HepG2 (cell line): ENCODE data around the gene DPP7. TPM values are rescaled to one million over a fixed set of nuclear protein-coding genes. Genes with fewer than 3 reads are reported as not detected.
A peak's percentile ranks its signal among the peaks of the same experiment; 100 is the strongest.

Experiments used
- ARNT ChIP-seq: fragments of 450-650 bp; IDR thresholded peaks from 2 replicates; pipeline ENCODE4 v1.6.1; 2017
- ASH2L ChIP-seq: fragments of 300-600, 200-600 bp; sonication (generic); IDR thresholded peaks from 2 replicates; pipeline ENCODE4 v1.7.0; 2017; ENCODE audit warnings: low read depth, mild to moderate bottlenecking, moderate library complexity, mixed read lengths, low read length; ENCODE audit not compliant: insufficient read length
- KLF16 ChIP-seq, 2 experiments: sonication (generic) in 1 of 2; formaldehyde crosslinking in 1 of 2; IDR thresholded peaks; 2 replicates each; pipeline versions ENCODE4 v1.6.1 to v1.8.0; 2016 to 2023; ENCODE audit warnings: missing genetic modification reagents in 2 of 2, missing compliant biosample characterization in 1 of 2
- MEIS1 ChIP-seq: sonication (generic); formaldehyde crosslinking; IDR thresholded peaks from 2 replicates; pipeline ENCODE4 v1.9.0; 2021; ENCODE audit warnings: mild to moderate bottlenecking, missing genetic modification reagents, moderate library complexity, borderline replicate concordance
- SKI ChIP-seq: fragments of 450-650 bp; IDR thresholded peaks from one replicate; pipeline ENCODE4 v1.6.1; 2018; ENCODE audit warnings: mild to moderate bottlenecking; ENCODE audit not compliant: partially characterized antibody
- SUZ12 ChIP-seq: fragments of 150-350 bp; IDR thresholded peaks from 2 replicates; pipeline ENCODE4 v1.6.1; 2014; ENCODE audit warnings: low read depth, low read length
- TARDBP ChIP-seq: sonication (generic); formaldehyde crosslinking; IDR thresholded peaks from 2 replicates; pipeline ENCODE4 v1.8.0; 2022; ENCODE audit warnings: mild to moderate bottlenecking, missing genetic modification reagents
- ZNF10 ChIP-seq: sonication (generic); formaldehyde crosslinking; IDR thresholded peaks from 2 replicates; pipeline ENCODE4 v1.4.0; 2020; ENCODE audit warnings: mild to moderate bottlenecking, low read depth, missing genetic modification reagents, borderline replicate concordance
- ZNF253 ChIP-seq: sonication (generic); formaldehyde crosslinking; IDR thresholded peaks from 2 replicates; pipeline ENCODE4 v1.8.0; 2022; ENCODE audit warnings: mild to moderate bottlenecking, missing genetic modification reagents, borderline replicate concordance
- ZNF335 ChIP-seq: sonication (generic); formaldehyde crosslinking; IDR thresholded peaks from 2 replicates; pipeline ENCODE4 v1.4.0; 2020; ENCODE audit warnings: missing genetic modification reagents
- ZNF446 ChIP-seq: sonication (generic); formaldehyde crosslinking; IDR thresholded peaks from 2 replicates; pipeline ENCODE4 v1.5.0; 2020; ENCODE audit warnings: mild to moderate bottlenecking, missing genetic modification reagents
- ZNF569 ChIP-seq: sonication (generic); formaldehyde crosslinking; IDR thresholded peaks from 2 replicates; pipeline ENCODE4 v1.5.0; 2020; ENCODE audit warnings: mild to moderate bottlenecking, missing genetic modification reagents, moderate library complexity, borderline replicate concordance
- polyA plus RNA-seq, 8 experiments: library from polyadenylated mRNA; depleted of rRNA in 3 of 8; stranded (reverse) in 7 of 8; unstranded in 1 of 8; fragments of >200 nt; fragmentation: Illumina TruSeq in 4 of 8; extraction: Trizol in 4 of 8; gene quantifications; 2 replicates each; pipeline versions ENCODE4 v1.2.1 to v1.2.3, GENCODE V29; 2011 to 2016; ENCODE audit warnings: low read depth in 4 of 8, missing spikeins in 1 of 8, mixed read lengths in 1 of 8; ENCODE audit not compliant: insufficient read depth in 1 of 8
- total RNA-seq, 5 experiments: library from RNA; depleted of rRNA; stranded (reverse); fragments of >200 nt; fragmentation: Illumina TruSeq; extraction: Trizol; gene quantifications; 2 replicates each; pipeline ENCODE4 v1.2.3, GENCODE V29; 2016; ENCODE audit warnings: low read depth in 1 of 5
- TF ChIP-seq, protein P1 (sequence below): sonication (generic); formaldehyde crosslinking; conservative IDR thresholded peaks from 2 replicates; pipeline ENCODE4 v1.4.0; 2020; ENCODE audit warnings: missing genetic modification reagents
- TF ChIP-seq, protein P2 (sequence below): sonication (generic); formaldehyde crosslinking; IDR thresholded peaks from 2 replicates; pipeline ENCODE4 v1.8.0; 2022; ENCODE audit warnings: missing genetic modification reagents, mild to moderate bottlenecking, inconsistent platforms, borderline replicate concordance
- TF ChIP-seq, protein P3 (sequence below): sonication (generic); formaldehyde crosslinking; IDR thresholded peaks from 2 replicates; pipeline ENCODE4 v1.9.0; 2021; ENCODE audit warnings: missing genetic modification reagents, borderline replicate concordance
- TF ChIP-seq, protein P4 (sequence below): sonication (generic); formaldehyde crosslinking; IDR thresholded peaks from 2 replicates; pipeline ENCODE4 v1.5.0; 2020; ENCODE audit warnings: missing genetic modification reagents
- TF ChIP-seq, protein P5 (sequence below), 2 experiments: sonication (generic) in 1 of 2; formaldehyde crosslinking in 1 of 2; IDR thresholded peaks; 2 replicates each; pipeline versions ENCODE4 v1.4.0 to v1.6.1; 2016 to 2020; ENCODE audit warnings: borderline replicate concordance in 1 of 2, low read depth in 1 of 2, mild to moderate bottlenecking in 1 of 2, missing genetic modification reagents in 1 of 2

Gene DPP7
- total and polyA plus RNA-seq, 2 of the 13 experiments (the other 11 are each of a cell fraction or from before 2014, with no cell fraction given): 1.2 to 4.5 TPM

DNA sequence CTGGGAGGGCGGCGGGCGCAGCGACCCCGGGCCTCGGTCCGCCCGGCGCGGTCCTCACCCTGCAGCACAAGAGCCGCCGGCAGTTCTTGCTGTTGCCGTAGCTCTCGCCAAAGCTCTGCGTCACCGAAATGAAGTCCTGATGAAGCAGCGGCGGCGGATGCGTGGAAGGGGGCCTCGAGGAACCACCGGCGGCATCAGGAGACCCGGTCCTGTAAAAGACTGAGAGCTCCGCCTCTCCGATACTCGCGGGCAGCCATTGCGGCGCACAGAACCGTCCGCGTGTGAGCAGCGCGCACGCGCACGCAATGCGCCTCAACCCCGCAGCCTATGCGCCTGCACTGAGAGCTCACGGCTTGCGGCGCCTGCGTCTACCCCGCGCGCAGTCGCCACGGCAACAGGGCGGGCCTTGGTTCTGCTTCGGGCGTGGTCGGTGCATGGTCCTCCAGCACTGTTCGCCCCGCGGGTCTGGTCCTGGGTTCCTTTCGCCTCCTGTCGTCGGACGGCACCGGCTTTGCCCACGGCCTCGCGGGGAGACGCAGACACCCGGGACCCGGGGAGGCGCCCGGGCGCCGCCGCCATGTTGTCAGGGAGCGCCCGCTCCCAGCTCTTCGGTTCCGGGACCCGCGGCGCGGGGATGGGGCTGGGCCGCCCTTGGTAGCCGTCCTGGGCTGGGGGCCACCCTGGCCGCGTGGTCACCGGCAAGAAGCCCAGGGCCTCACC lies 15.1 kb upstream of the DPP7 start (continued):
- TF ChIP-seq ZNF10 (CRISPR knock-in tag) (0 out of 2 replicates have a peak, but pooled peaks have one; percentile 59), TARDBP (0 out of 2 replicates have a peak, but pooled peaks have one; percentile 47), MEIS1 (CRISPR knock-in tag) (peak; percentile 39; the same call in 1 of the 2 replicates), SUZ12 (no peak), KLF16 (CRISPR knock-in tag; IDR thresholded peaks at IDR 0.05) (no peak; a peak in 1 of 4 replicates), ZNF335 (CRISPR knock-in tag) (no peak), ZNF253 (CRISPR knock-in tag) (no peak; the same call in 1 of the 2 replicates), SKI (no peak), ARNT (no peak), ZNF446 (CRISPR knock-in tag) (no peak; the same call in none of the 2 replicates), ZNF569 (CRISPR knock-in tag) (no peak), ASH2L (no peak)
- TF ChIP-seq, protein P1, sequence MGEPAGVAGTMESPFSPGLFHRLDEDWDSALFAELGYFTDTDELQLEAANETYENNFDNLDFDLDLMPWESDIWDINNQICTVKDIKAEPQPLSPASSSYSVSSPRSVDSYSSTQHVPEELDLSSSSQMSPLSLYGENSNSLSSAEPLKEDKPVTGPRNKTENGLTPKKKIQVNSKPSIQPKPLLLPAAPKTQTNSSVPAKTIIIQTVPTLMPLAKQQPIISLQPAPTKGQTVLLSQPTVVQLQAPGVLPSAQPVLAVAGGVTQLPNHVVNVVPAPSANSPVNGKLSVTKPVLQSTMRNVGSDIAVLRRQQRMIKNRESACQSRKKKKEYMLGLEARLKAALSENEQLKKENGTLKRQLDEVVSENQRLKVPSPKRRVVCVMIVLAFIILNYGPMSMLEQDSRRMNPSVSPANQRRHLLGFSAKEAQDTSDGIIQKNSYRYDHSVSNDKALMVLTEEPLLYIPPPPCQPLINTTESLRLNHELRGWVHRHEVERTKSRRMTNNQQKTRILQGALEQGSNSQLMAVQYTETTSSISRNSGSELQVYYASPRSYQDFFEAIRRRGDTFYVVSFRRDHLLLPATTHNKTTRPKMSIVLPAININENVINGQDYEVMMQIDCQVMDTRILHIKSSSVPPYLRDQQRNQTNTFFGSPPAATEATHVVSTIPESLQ (CRISPR knock-in tag): no peak
- TF ChIP-seq, protein P2, sequence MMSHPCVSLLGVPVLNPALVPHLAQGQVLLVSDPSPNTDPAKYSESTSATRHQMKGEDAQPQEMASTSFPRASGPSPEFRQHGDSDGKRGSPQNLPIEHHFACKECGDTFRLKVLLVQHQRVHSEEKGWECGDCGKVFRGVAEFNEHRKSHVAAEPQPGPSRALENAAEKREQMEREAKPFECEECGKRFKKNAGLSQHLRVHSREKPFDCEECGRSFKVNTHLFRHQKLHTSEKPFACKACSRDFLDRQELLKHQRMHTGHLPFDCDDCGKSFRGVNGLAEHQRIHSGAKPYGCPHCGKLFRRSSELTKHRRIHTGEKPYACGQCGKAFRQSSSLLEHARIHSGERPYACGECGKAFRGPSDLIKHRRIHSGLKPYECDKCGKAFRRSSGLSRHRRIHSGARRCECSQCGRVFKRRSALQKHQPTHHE (CRISPR knock-in tag): no peak; the same call in 1 of the 2 replicates
- TF ChIP-seq, protein P3, sequence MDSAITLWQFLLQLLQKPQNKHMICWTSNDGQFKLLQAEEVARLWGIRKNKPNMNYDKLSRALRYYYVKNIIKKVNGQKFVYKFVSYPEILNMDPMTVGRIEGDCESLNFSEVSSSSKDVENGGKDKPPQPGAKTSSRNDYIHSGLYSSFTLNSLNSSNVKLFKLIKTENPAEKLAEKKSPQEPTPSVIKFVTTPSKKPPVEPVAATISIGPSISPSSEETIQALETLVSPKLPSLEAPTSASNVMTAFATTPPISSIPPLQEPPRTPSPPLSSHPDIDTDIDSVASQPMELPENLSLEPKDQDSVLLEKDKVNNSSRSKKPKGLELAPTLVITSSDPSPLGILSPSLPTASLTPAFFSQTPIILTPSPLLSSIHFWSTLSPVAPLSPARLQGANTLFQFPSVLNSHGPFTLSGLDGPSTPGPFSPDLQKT (CRISPR knock-in tag): no peak
- TF ChIP-seq, protein P4, sequence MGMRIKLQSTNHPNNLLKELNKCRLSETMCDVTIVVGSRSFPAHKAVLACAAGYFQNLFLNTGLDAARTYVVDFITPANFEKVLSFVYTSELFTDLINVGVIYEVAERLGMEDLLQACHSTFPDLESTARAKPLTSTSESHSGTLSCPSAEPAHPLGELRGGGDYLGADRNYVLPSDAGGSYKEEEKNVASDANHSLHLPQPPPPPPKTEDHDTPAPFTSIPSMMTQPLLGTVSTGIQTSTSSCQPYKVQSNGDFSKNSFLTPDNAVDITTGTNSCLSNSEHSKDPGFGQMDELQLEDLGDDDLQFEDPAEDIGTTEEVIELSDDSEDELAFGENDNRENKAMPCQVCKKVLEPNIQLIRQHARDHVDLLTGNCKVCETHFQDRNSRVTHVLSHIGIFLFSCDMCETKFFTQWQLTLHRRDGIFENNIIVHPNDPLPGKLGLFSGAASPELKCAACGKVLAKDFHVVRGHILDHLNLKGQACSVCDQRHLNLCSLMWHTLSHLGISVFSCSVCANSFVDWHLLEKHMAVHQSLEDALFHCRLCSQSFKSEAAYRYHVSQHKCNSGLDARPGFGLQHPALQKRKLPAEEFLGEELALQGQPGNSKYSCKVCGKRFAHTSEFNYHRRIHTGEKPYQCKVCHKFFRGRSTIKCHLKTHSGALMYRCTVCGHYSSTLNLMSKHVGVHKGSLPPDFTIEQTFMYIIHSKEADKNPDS (CRISPR knock-in tag): no peak
- TF ChIP-seq, protein P5, sequence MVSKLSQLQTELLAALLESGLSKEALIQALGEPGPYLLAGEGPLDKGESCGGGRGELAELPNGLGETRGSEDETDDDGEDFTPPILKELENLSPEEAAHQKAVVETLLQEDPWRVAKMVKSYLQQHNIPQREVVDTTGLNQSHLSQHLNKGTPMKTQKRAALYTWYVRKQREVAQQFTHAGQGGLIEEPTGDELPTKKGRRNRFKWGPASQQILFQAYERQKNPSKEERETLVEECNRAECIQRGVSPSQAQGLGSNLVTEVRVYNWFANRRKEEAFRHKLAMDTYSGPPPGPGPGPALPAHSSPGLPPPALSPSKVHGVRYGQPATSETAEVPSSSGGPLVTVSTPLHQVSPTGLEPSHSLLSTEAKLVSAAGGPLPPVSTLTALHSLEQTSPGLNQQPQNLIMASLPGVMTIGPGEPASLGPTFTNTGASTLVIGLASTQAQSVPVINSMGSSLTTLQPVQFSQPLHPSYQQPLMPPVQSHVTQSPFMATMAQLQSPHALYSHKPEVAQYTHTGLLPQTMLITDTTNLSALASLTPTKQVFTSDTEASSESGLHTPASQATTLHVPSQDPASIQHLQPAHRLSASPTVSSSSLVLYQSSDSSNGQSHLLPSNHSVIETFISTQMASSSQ (IDR thresholded peaks at IDR 0.05; ENCODE audit: low read depth): no peak
- TF ChIP-seq, protein P5 (CRISPR knock-in tag; IDR thresholded peaks at IDR 0.05; ENCODE audit: borderline replicate concordance): peak; percentile 50; the same call in 1 of the 2 replicates
